SJSA1 (cell line): ENCODE data around the gene STRADB. TPM values are rescaled to one million over a fixed set of nuclear protein-coding genes. Genes with fewer than 3 reads are reported as not detected.
A peak's percentile ranks its signal among the peaks of the same experiment; 100 is the strongest.
"Not testable (repeated sequence)": the region's sequence is repeated elsewhere in the genome, so short reads cannot be mapped to it uniquely, and the experiment has no call there.

ENCODE experiments used
- DNase-seq, 2 experiments: peaks; one replicate each; pipeline ENCODE4 v3.0.0-alpha.2; 2015 to 2020; ENCODE audit warnings: low spot score in 2 of 2, low read depth in 1 of 2
- H3K27ac ChIP-seq: fragments of 250-450 bp; sonication (Bioruptor Pico); 2 replicates; pipeline ENCODE4 v1.5.1; 2020; ENCODE audit warnings: mild to moderate bottlenecking, moderate library complexity
- H3K27me3 ChIP-seq: fragments of 250-450 bp; sonication (Bioruptor Pico); replicated peaks from 2 replicates; pipeline ENCODE4 v1.5.1; 2020; ENCODE audit warnings: mild to moderate bottlenecking, moderate library complexity
- H3K36me3 ChIP-seq: fragments of 250-450 bp; sonication (Bioruptor Pico); 2 replicates; pipeline ENCODE4 v1.5.1; 2020; ENCODE audit warnings: mild to moderate bottlenecking
- H3K4me1 ChIP-seq: fragments of 250-450 bp; sonication (Bioruptor Pico); replicated peaks from 2 replicates; pipeline ENCODE4 v1.6.1; 2021; ENCODE audit warnings: mild to moderate bottlenecking
- H3K4me3 ChIP-seq: fragments of 250-450 bp; sonication (Bioruptor Pico); 2 replicates; pipeline ENCODE4 v1.5.1; 2020; ENCODE audit warnings: mild to moderate bottlenecking
- H3K9me3 ChIP-seq: fragments of 250-450 bp; sonication (Bioruptor Pico); replicated peaks from 2 replicates; pipeline ENCODE4 v1.5.1; 2020; ENCODE audit warnings: mild to moderate bottlenecking
- total RNA-seq: library from RNA; depleted of rRNA; stranded (reverse); fragments of >200 nt; shearing (Covaris generic); gene quantifications from 2 replicates; pipeline ENCODE4 v1.2.3, GENCODE V29; 2014

STRADB gene
- total RNA-seq, 1 experiment from 2014 or later, result 9.4 TPM

DNA sequence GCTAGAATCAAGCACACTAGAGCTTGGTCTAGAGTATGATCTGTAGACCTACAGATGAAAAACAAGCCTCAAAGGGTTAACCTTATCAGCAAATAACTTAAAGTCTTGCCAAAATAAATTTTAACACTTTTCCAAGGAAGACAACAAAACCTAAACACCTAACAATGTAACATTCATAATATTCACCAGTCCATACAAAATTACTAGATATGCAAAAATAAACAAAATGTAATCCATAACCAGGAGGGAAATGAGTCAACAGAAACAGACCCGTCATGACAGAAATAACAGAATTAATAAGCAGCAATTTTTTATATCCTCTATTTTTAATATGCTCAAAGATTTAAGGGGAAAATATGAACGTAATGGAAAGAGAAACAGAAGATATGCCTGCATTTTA, 36.4 kb upstream of the STRADB start:
- Histone ChIP-seq H3K4me1 (peaks cover 22% of the 10 kb centered on the region), H3K36me3 (peaks cover 10% of the 10 kb centered on the region), H3K27me3 (no peaks in the 10 kb centered on the region), H3K4me3 (no peak overlapping the region), H3K9me3 (no peaks in the 10 kb centered on the region), H3K27ac (no peak overlapping the region)
- DNase-seq, result no peak

GRCh38 chr2:201419057-201419635, 32.4 kb upstream of the STRADB start:
- Histone ChIP-seq H3K27me3 (no peaks in the 10 kb centered on the region), H3K4me1 (peaks cover 21% of the 10 kb centered on the region), H3K27ac (no peak overlapping the region), H3K36me3 (no peaks in the 10 kb centered on the region), H3K9me3 (no peaks in the 10 kb centered on the region), H3K4me3 (no peak overlapping the region)
- no peak for DNase-seq

GRCh38 chr2:201419986-201420385, 31.6 kb upstream of the STRADB start:
- Histone ChIP-seq H3K36me3 (no peaks in the 10 kb centered on the region), H3K9me3 (no peaks in the 10 kb centered on the region), H3K4me1 (peaks cover 16% of the 10 kb centered on the region), H3K27me3 (no peaks in the 10 kb centered on the region), H3K4me3 (no peak overlapping the region), H3K27ac (no peak overlapping the region)
- DNase-seq, result no peak

GRCh38 chr2:201420442-201421113, 31.0 kb upstream of the STRADB start:
- no peaks in the 10 kb centered on the region for H3K27me3 ChIP-seq
- no peak for DNase-seq
- no peak overlapping the region for H3K27ac ChIP-seq

DNA sequence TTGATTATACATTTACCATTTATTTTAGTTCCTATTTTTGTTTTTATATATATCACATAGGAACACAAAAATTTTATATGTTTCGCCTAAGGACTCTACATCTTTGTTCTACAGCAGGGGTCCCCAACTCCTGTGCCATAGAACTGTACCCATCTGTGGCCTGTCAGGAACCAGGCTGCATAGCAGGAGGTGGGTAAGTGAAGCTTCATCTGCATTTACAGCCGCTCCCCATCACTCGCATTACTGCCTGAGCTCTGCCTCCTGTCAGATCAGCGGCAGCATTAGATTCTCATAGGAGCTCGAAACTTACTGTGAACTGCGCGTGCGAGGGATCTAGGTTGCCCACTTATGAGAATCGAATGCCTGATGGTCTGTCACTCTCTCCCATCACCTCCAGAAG, 25.6 kb upstream of the STRADB start:
- no peak overlapping the region for H3K4me3 ChIP-seq
- H3K4me1 ChIP-seq, result no peaks in the 10 kb centered on the region
- H3K36me3 ChIP-seq, result peaks cover 3% of the 10 kb centered on the region
- no peak for DNase-seq
- H3K27ac ChIP-seq, result no peak overlapping the region
- H3K27me3 ChIP-seq, result no peaks in the 10 kb centered on the region
- no peaks in the 10 kb centered on the region for H3K9me3 ChIP-seq

More at GRCh38 chr2:201420442-201421113, 31.0 kb upstream of the STRADB start:
- Histone ChIP-seq H3K9me3 (no peaks in the 10 kb centered on the region), H3K4me1 (peaks cover 14% of the 10 kb centered on the region), H3K4me3 (no peak overlapping the region), H3K36me3 (no peaks in the 10 kb centered on the region)

GRCh38 chr2:201428366-201428765, 23.2 kb upstream of the STRADB start:
- peaks cover 22% of the 10 kb centered on the region for H3K4me1 ChIP-seq
- DNase-seq, H3K4me3 ChIP-seq, H3K27me3 ChIP-seq, H3K27ac ChIP-seq, H3K9me3 ChIP-seq, H3K36me3 ChIP-seq: not testable (repeated sequence)

- not testable (repeated sequence) for H3K36me3 ChIP-seq, H3K27me3 ChIP-seq, DNase-seq, H3K9me3 ChIP-seq, H3K27ac ChIP-seq, H3K4me3 ChIP-seq
- peaks cover 26% of the 10 kb centered on the region for H3K4me1 ChIP-seq
Measured at GRCh38 chr2:201429835-201430234, 21.7 kb upstream of the STRADB start.

- H3K9me3 ChIP-seq, H3K27ac ChIP-seq, H3K27me3 ChIP-seq, H3K4me3 ChIP-seq, H3K36me3 ChIP-seq, DNase-seq: not testable (repeated sequence)
- H3K4me1 ChIP-seq, result peaks cover 29% of the 10 kb centered on the region
Measured at GRCh38 chr2:201430322-201430721, 21.2 kb upstream of the STRADB start.

GRCh38 chr2:201430839-201431238, 20.7 kb upstream of the STRADB start:
- Histone ChIP-seq H3K27ac (no peak overlapping the region), H3K27me3 (no peaks in the 10 kb centered on the region), H3K9me3 (no peaks in the 10 kb centered on the region), H3K4me3 (no peak overlapping the region), H3K36me3 (peaks cover 10% of the 10 kb centered on the region), H3K4me1 (peaks cover 34% of the 10 kb centered on the region)
- no peak for DNase-seq

DNA sequence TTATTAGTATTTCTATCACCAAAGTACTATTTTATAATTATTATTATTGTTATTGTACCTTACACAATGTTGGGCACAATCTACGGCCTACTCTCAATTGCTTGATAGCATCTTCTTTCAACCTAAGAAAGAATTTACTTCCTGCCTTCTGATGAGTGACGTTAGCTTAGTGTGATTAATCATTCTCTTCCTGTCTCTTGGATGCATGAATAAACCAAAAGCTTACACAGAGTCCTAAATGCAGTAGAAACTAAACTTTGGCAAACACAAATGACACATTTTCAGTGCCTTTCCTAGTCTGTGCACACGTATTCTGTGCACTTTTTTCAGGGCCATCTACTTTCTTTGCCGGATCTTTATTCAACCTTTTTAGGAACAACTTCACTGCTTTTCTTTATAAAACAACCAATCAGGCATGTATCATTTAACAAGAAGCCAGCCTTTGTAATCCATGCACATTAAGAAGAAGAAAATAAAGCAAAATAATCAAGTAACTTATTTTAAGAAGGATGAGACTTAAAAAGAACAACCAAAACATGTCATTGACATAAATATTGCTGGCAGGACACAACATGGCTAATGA, 19.4 kb upstream of the STRADB start:
- peak in 1 of 2 experiments; percentile 48 for DNase-seq
- no peaks in the 10 kb centered on the region for H3K27me3 ChIP-seq
- peak overlapping the region; percentile 55 for H3K27ac ChIP-seq
- H3K4me1 ChIP-seq, result peaks cover 47% of the 10 kb centered on the region
- no peaks in the 10 kb centered on the region for H3K9me3 ChIP-seq
- peaks cover 10% of the 10 kb centered on the region for H3K36me3 ChIP-seq
- no peak overlapping the region for H3K4me3 ChIP-seq

- no peaks in the 10 kb centered on the region for H3K9me3 ChIP-seq
- peaks cover 49% of the 10 kb centered on the region for H3K4me1 ChIP-seq
- H3K36me3 ChIP-seq, result peaks cover 10% of the 10 kb centered on the region
- DNase-seq, result no peak
- H3K4me3 ChIP-seq, result no peak overlapping the region
- H3K27me3 ChIP-seq, result no peaks in the 10 kb centered on the region
- H3K27ac ChIP-seq, result peak overlapping the region; percentile 55
Measured at GRCh38 chr2:201432621-201433393, 18.7 kb upstream of the STRADB start.

DNA sequence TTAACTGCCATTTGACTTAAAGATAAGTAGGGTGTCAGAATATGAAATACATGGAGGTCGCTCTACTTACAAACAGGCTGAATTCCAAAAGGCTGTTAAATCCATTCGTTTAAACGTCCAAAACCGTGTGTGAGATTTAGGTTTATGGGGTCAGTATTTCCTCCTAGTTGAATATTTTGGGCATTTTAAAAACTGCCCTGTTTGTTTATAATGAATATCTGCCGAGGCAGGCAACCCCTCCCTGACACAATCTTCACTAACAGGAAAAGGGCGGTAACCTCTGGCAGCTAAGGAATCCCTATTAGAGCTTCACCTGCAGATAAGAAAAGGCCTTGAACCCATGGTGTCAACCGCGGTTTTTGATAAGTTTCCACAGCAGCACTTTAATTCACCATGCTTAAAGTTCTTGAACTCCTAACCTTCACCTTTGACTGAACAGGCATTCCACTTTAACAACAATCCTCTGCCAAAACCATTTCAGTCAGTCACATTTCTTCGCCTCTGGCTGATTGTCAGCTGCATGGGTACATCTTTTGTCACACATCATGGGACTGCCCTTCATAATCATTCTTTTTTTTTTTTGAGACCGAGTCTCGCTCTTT, 18.0 kb upstream of the STRADB start:
- H3K27ac ChIP-seq, result no peak overlapping the region

DNA sequence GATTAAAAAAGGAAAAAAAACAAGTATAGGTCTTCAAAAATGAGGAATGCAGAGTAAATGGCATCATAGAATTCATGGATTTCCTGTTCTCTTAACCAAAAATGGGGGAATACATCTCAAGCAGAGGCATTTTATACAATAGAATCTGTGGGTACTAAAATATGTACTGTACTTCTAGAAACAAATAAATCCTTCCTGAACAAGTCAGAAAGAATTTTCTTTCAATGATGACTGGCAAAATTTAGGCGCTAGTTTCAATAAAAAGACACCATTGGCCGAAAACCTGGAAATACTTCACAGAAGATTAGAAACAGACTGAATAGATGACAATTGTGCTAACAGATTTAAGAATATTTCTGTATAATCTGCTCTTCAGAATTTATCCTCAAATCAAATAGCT, 15.4 kb upstream of the STRADB start:
- DNase-seq, result peak in 1 of 2 experiments; percentile 67
- H3K4me1 ChIP-seq, result peaks cover 49% of the 10 kb centered on the region
- H3K36me3 ChIP-seq, result peaks cover 5% of the 10 kb centered on the region; the same call in 1 of the 2 replicates
- no peaks in the 10 kb centered on the region for H3K27me3 ChIP-seq
- H3K9me3 ChIP-seq, result no peaks in the 10 kb centered on the region
- H3K4me3 ChIP-seq, result no peak overlapping the region
- H3K27ac ChIP-seq, result peak overlapping the region; percentile 85

More for the DNA sequence above, 18.0 kb upstream of the STRADB start:
- peaks cover 49% of the 10 kb centered on the region for H3K4me1 ChIP-seq
- H3K27me3 ChIP-seq, result no peaks in the 10 kb centered on the region
- no peak for DNase-seq
- H3K4me3 ChIP-seq, result no peak overlapping the region
- no peaks in the 10 kb centered on the region for H3K9me3 ChIP-seq
- H3K36me3 ChIP-seq, result peaks cover 10% of the 10 kb centered on the region
